Activated T-cell treated with anti-CD3 and anti-CD28 coated beads, Interleukin-2, amount 50 U/mL, for 72 hours (primary cell): Measurements from ENCODE around the gene MYH3. TPM values are rescaled to one million over a fixed set of nuclear protein-coding genes. Genes with fewer than 3 reads are reported as not detected.

Source experiments
- ATAC-seq, 2 donors: fragments of 150-1000 bp; cut with Tn5 transposase; replicated peaks in 1 of 2; 2 replicates each; pipeline ENCODE4 v1.10.0; 2021; ENCODE audit warnings: moderate library complexity in 2 of 2, mild to moderate bottlenecking in 1 of 2
- DNase-seq, 2 donors: peaks; one replicate each; pipeline ENCODE4 v3.0.0; 2021 to 2022; ENCODE audit warnings: mixed read lengths in 1 of 2
- H3K27ac Mint-ChIP-seq: one replicate; pipeline ENCODE4 v1.8.0; 2022; ENCODE audit warnings: mild to moderate bottlenecking, moderate library complexity, mixed read lengths
- H3K27me3 Mint-ChIP-seq: one replicate; pipeline ENCODE4 v1.8.0; 2022; ENCODE audit warnings: low read depth, mixed read lengths
- H3K36me3 Mint-ChIP-seq, 2 donors: one replicate each; pipeline ENCODE4 v1.8.0; 2022; ENCODE audit warnings: mixed read lengths in 2 of 2, mild to moderate bottlenecking in 1 of 2; ENCODE audit not compliant: insufficient read depth in 2 of 2
- H3K4me1 Mint-ChIP-seq: one replicate; pipeline ENCODE4 v1.8.0; 2022; ENCODE audit warnings: low read depth, mixed read lengths
- H3K4me3 Mint-ChIP-seq, 2 donors: one replicate each; pipeline ENCODE4 v1.8.0; 2022; ENCODE audit warnings: mild to moderate bottlenecking in 2 of 2, mixed read lengths in 2 of 2, moderate library complexity in 2 of 2
- H3K9me3 Mint-ChIP-seq, 2 donors: one replicate each; pipeline ENCODE4 v1.8.0; 2022; ENCODE audit warnings: mixed read lengths in 2 of 2
- total RNA-seq, 2 donors: library from RNA; stranded (reverse); gene quantifications; one replicate each; pipeline ENCODE4 v1.2.3, GENCODE V29; 2022

MYH3 gene
- total RNA-seq, 2 donors from 2014 or later = 4.6 to 5.4 TPM

- Mint-ChIP-seq H3K27me3 (peaks cover 19% of the 10 kb centered on the region), H3K9me3 (no peaks in the 10 kb centered on the region), H3K4me1 (no peaks in the 10 kb centered on the region), H3K36me3 (no peaks in the 10 kb centered on the region), H3K27ac (no peak overlapping the region), H3K4me3 (no peak overlapping the region)
- DNase-seq (no peak), ATAC-seq (no peak)
These were observed 58.5 kb downstream of the MYH3 start for GRCh38 chr17:10598621-10599020.

GRCh38 chr17:10589553-10590145, 67.5 kb downstream of the MYH3 start:
- DNase-seq (no peak), ATAC-seq (no peak)
- no peak overlapping the region for H3K27ac Mint-ChIP-seq
- H3K36me3 Mint-ChIP-seq = no peaks in the 10 kb centered on the region
- H3K4me1 Mint-ChIP-seq = no peaks in the 10 kb centered on the region
- no peaks in the 10 kb centered on the region for H3K9me3 Mint-ChIP-seq
- no peak overlapping the region for H3K4me3 Mint-ChIP-seq
- peaks cover 14% of the 10 kb centered on the region for H3K27me3 Mint-ChIP-seq

GRCh38 chr17:10585529-10585928, 71.6 kb downstream of the MYH3 start:
- H3K36me3 Mint-ChIP-seq = no peaks in the 10 kb centered on the region
- peaks cover 15% of the 10 kb centered on the region for H3K27me3 Mint-ChIP-seq
- no peak for ATAC-seq
- no peaks in the 10 kb centered on the region for H3K4me1 Mint-ChIP-seq
- DNase-seq = no peak
- H3K9me3 Mint-ChIP-seq = no peaks in the 10 kb centered on the region
- no peak overlapping the region for H3K4me3 Mint-ChIP-seq
- no peak overlapping the region for H3K27ac Mint-ChIP-seq

- Mint-ChIP-seq H3K36me3 (no peaks in the 10 kb centered on the region), H3K27me3 (peaks cover 20% of the 10 kb centered on the region), H3K9me3 (no peaks in the 10 kb centered on the region), H3K4me3 (no peak overlapping the region), H3K27ac (no peak overlapping the region), H3K4me1 (no peaks in the 10 kb centered on the region)
- ATAC-seq (no peak), DNase-seq (no peak)
These were observed 73.3 kb downstream of the MYH3 start for GRCh38 chr17:10583834-10584233.

GRCh38 chr17:10579270-10579669, 77.8 kb downstream of the MYH3 start:
- no peak for ATAC-seq
- DNase-seq = no peak
- Mint-ChIP-seq H3K27me3 (peaks cover 14% of the 10 kb centered on the region), H3K9me3 (no peaks in the 10 kb centered on the region), H3K4me3 (no peak overlapping the region), H3K27ac (no peak overlapping the region), H3K4me1 (no peaks in the 10 kb centered on the region), H3K36me3 (no peaks in the 10 kb centered on the region)

Other genes with a start within 250 kb of the MYH3 start
- gene MYH8, start 235.4 kb downstream of the MYH3 start, total RNA-seq = not detected
- gene MYH4, start 187.8 kb downstream of the MYH3 start, total RNA-seq = not detected
- gene MYH1, start 138.8 kb downstream of the MYH3 start, total RNA-seq = not detected
- gene MYH2, start 107.7 kb downstream of the MYH3 start, total RNA-seq = not detected
- 10 to 100 TPM; 27.8 to 32.2 TPM for gene SCO1, start 40.2 kb upstream of the MYH3 start, total RNA-seq
- 10 to 100 TPM; 22.6 to 28.7 TPM for gene ADPRM, start 40.3 kb upstream of the MYH3 start, total RNA-seq
- 1 to 10 TPM in 1 of 2 donors, under 1 TPM in 1; 0.89 to 1.8 TPM for gene TMEM220, start 72.7 kb upstream of the MYH3 start, total RNA-seq
- gene TMEM238L, start 146.8 kb upstream of the MYH3 start, total RNA-seq = not detected
- gene PIRT, start 180.8 kb upstream of the MYH3 start, total RNA-seq = not detected